Limb (tissue), 2 donors: ENCODE measurements around the gene TIMP3.
A peak's percentile ranks its signal among the peaks of the same experiment; 100 is the strongest.

Experiments used
- DNase-seq, 2 donors: peaks; one replicate each; pipeline ENCODE4 v3.0.0-alpha.2; 2016; ENCODE audit errors: extremely low spot score in 2 of 2

Gene TIMP3

DNA sequence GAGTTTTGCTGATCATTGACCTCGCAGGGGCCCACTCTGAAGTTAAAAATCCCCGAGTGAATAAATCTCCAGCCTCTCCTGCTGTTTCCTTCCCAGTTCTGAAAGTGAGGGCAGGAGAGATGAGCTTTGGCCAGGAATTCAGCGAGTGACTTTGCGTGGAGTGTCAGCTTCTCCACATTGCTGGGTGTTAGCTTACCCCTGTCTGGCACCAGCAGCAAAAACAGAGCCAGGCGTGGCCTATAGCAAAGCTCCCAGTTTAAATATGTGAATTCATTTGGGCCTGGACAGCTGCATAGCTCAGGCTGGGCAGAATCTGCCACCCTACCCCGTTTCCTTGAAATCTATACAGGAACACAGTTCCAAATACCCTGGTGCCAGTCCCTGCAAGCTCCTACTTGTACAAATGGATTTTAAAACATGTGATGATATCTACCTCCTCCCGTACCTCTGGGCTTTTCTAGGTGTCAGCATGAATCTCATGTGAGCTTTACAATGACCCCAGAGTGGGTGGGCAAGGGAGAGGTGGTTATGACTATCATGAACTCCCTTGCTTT lies 25.6 kb downstream of the TIMP3 start:
- DNase-seq, result no peak

GRCh38 chr22:32828150-32828549 lies 26.6 kb downstream of the TIMP3 start:
- no peak for DNase-seq

GRCh38 chr22:32828561-32828960 lies 27.1 kb downstream of the TIMP3 start:
- no peak for DNase-seq

DNA sequence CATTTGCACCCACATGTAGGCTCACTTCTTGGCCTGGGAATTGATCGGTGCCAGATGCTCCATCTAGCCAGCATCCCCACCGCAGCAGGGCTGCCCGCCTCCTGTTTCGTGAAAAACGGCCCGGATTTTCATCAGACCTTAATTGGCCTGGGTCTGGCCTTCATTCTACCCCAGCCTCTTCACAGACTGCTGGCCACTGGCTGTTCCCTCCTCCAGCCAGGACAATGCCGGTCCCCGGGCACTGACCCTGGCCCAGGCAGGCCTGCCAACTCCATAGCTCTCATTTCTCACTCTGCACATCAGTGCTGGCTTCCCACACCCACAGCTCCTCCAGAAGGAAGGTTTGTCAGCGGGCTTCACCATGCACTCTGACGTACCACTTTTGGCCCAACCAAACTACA lies 27.9 kb downstream of the TIMP3 start:
- no peak for DNase-seq

- DNase-seq, result no peak
These were observed 29.0 kb downstream of the TIMP3 start for GRCh38 chr22:32830473-32830872.

DNA sequence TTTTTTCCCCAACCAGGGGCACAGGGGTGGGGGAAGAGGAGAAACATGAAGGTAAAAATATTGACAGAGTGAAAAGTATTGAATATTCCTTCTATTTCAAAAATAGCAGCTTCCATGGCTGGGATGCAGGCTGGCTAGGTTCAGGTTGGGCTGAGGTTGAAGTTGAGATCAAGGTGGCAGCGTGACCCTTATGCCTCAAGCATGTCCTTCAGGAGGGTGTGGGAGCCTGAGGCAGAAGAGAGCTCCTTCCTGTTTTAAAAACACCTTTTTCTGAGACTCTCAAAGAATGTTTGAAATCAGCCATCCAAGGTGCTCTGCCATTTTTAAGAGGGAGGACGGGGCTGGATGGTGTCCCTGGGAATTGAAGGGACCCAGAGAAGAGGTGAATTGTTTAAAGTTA lies 29.5 kb downstream of the TIMP3 start:
- no peak for DNase-seq

- no peak for DNase-seq
These were observed 30.1 kb downstream of the TIMP3 start for GRCh38 chr22:32831584-32831983.

- no peak for DNase-seq
These were observed 30.7 kb downstream of the TIMP3 start for GRCh38 chr22:32832174-32832573.

- no peak for DNase-seq
These were observed 35.0 kb downstream of the TIMP3 start for GRCh38 chr22:32836280-32837123.

DNA sequence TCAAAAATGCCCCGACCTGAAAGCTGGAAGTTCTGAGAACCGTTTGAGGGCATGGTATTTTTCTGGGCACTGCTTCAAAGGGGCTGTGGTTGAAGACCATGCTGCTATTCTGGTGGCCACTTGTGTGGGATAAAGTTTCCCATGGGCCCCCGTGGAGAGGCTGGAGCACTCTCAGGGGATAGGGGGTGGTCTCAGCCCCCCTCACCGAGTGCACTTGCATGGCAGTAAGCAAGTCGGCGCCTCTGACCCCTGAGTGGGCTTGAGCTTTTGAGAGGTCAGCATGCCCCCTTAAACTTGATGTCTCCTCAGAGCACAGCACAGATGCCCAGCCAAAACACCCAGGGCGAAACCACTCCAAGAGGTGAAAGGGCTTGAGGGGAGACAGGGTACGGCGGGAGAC lies 35.6 kb downstream of the TIMP3 start:
- DNase-seq, result no peak

DNA sequence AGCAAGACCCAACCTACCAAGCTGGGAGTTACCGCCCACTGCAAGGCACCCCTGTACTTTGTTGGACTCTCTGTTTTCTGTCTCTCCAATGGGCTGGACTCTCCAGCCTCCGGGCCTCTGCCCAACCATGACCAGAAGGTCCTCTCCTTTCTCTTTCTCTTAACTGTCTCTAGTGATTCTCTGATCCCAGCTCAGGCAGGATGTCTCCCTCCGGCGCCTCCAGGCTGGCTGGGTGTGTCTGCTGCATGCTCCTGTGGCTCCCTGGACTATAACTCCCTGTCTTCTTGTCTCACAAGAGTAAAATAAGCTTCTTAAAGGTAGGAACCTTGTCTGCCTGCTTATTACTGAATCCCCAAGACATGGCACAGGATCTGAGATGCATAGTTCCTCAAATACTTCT lies 36.3 kb downstream of the TIMP3 start:
- DNase-seq, result no peak

GRCh38 chr22:32839831-32840584 lies 38.5 kb downstream of the TIMP3 start:
- peak; percentile 76 to 81 for DNase-seq

DNA sequence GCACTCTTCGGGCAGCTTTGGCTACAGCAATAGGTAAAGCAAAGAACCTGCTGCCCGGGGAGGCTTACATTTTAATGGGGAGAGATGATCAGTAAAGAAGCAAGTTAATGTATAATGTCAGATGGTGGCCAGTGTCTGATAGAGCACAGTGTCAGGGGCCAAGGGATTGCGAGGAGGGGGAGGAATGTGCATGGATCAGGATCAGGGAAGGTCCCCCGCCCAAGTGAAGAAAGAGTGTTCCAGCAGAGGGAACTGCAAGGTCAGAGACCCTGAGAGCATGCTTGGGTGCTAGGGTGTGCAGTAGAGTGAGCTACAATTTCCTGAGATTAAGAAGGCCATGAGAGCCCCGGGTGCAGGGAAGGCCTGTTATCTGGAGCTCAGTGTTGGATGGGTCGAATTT lies 39.7 kb downstream of the TIMP3 start:
- DNase-seq, result no peak

GRCh38 chr22:32842486-32842885 lies 41.0 kb downstream of the TIMP3 start:
- DNase-seq, result no peak

GRCh38 chr22:32843300-32843699 lies 41.8 kb downstream of the TIMP3 start:
- DNase-seq, result no peak

GRCh38 chr22:32844251-32844650 lies 42.7 kb downstream of the TIMP3 start:
- DNase-seq, result no peak

- peak; percentile 27 to 74 for DNase-seq
These were observed 45.4 kb downstream of the TIMP3 start for GRCh38 chr22:32846780-32847491.

DNA sequence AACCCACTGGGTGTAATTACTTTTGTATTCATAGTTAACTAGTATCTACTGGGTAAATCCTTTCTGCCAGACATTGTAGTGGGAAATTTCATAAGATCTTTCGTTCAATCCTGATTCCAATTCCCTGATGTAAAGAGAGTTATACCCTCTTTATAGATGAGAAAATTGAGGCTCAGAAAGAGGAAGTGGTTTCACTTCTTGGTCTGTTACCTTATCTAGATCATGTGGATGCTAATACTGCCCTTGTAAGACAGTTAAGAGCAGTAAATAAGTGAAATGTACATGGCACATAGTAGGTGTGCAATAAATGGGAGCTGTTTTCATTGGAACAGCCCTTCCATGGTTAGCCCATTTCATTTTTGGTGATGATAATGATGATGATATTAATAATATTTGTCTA lies 46.7 kb downstream of the TIMP3 start:
- no peak for DNase-seq

DNA sequence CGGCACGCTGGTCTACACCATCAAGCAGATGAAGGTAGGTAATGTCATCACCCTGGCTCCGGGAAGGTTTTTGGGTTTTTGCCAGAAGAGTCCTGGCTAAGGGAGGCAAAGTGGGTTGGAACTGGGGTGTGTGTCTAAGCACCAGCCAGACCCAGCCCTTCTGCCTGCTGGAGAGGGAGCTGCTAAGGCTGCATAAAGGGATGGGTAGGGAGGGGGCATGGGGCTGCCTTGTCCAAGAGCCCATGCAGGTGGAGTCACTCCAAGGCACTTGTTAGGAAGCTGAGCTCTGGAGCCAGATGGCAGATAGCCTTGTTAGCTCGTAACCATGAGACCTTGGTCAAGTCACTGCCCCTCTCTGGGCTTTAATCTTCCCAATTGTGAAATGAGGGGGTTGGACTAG lies 48.0 kb downstream of the TIMP3 start:
- no peak for DNase-seq

GRCh38 chr22:32850157-32850556 lies 48.7 kb downstream of the TIMP3 start:
- no peak for DNase-seq

DNA sequence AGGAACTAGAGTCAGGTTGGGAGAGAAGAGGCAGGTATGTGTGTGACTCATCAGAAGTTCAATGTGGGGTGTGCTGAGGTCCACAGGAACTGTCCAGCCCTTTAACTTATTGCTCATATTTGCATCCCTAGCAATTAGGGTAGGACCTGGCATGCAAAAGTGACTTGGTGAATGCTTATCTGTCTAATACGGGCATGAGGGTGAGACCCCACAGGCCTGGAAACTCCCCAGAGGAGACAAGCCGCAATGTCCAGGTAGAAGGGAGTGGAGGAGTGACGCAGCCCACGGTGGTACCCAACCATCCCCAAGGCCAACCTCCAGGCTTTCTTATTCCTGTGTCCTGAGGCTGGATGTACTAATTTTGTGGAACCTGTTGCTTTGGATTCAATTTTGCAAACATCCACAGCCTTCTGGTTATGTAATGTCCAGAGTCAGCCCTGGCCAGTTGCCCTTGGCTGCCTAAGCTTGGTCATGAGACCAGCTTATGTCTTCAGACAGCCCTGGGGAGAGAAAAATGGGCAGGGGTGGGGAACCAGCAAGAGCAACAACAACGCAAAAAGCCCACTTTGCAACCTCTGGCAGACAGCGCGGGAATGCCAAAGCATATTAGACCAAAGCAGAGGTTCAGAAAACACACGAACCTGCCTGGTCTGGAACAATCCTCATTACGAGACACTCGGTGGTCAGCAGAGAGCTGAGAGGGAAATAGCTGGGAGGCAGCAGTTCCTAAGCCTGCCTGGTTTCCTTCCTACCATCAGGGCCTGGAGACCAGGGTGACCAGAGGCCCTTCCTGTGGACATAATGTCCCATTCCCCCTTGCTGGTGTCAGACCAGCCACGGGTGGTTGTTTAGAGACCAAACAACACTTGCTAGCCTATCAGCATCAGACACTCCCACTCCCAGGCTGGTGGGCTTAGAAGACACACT lies 49.3 kb downstream of the TIMP3 start:
- DNase-seq, result no peak
